Measurements from ENCODE around the gene SMARCC2.

SMARCC2 gene

GRCh38 chr12:56116267-56117081, 72.8 kb downstream of the SMARCC2 start, which contains the start of gene RPL41:
Gene RPL41, plus strand, starts transcription at chr12:56116633.
- no peaks in the 10 kb centered on the region for H3K9me3 ChIP-seq (replicated peaks; ENCODE audit: insufficient read depth, low read length)
- peak within 1 kb of the TSS; percentile 77 for H3K4me3 ChIP-seq (ENCODE audit: low read length)
- H3K4me1 ChIP-seq (ENCODE audit: low read length), result peaks cover 12% of the 10 kb centered on the region
- DNase-seq, result peak; percentile 93
- TF ChIP-seq EZH2phosphoT487 (IDR thresholded peaks at IDR 0.05; ENCODE audit: low read length) (no peak), CTCF (IDR thresholded peaks at IDR 0.05; ENCODE audit: low read length) (no peak), EZH2 (optimal IDR thresholded peaks at IDR 0.05; ENCODE audit: low read depth, low read length) (no peak)
- H3K79me2 ChIP-seq (ENCODE audit: low read length), result peaks cover 32% of the 10 kb centered on the region
- peaks cover 66% of the 10 kb centered on the region for H3F3A ChIP-seq (ENCODE audit: insufficient read depth, low read length)
- H4K20me1 ChIP-seq (ENCODE audit: insufficient read depth, low read length), result no peaks in the 10 kb centered on the region
- peak within 1 kb of the TSS; percentile 90 for H3K9ac ChIP-seq (ENCODE audit: low read length)
- no peaks in the 10 kb centered on the region for H3K27me3 ChIP-seq (replicated peaks; ENCODE audit: insufficient read depth, low read length)
- H3K9me2 ChIP-seq (replicated peaks; ENCODE audit: insufficient read depth, low read length), result no peaks in the 10 kb centered on the region
- peak within 1 kb of the TSS; percentile 74 for H3K4me2 ChIP-seq (ENCODE audit: low read depth, low read length)
- peak within 1 kb of the TSS; percentile 79 for H2AFZ ChIP-seq (ENCODE audit: low read length)
- peaks cover 9% of the 10 kb centered on the region; the same call in 1 of the 2 replicates for H3K36me3 ChIP-seq (replicated peaks; ENCODE audit: insufficient read depth, low read length)
- H3K27ac ChIP-seq (ENCODE audit: low read length), result peak within 1 kb of the TSS; percentile 89

GRCh38 chr12:56115329-56115728, 74.0 kb downstream of the SMARCC2 start:
- Histone ChIP-seq H3K79me2 (ENCODE audit: low read length) (peaks cover 30% of the 10 kb centered on the region), H3K36me3 (replicated peaks; ENCODE audit: insufficient read depth, low read length) (peaks cover 18% of the 10 kb centered on the region; the same call in 1 of the 2 replicates), H3K9me2 (replicated peaks; ENCODE audit: insufficient read depth, low read length) (no peaks in the 10 kb centered on the region), H3K9me3 (replicated peaks; ENCODE audit: insufficient read depth, low read length) (no peaks in the 10 kb centered on the region), H3K27ac (ENCODE audit: low read length) (peak overlapping the region; percentile 89; the same call in 1 of the 2 replicates), H3K9ac (ENCODE audit: low read length) (peak overlapping the region; percentile 90), H3K4me2 (ENCODE audit: low read depth, low read length) (peak overlapping the region; percentile 69), H3K27me3 (replicated peaks; ENCODE audit: insufficient read depth, low read length) (no peaks in the 10 kb centered on the region), H3K4me1 (ENCODE audit: low read length) (peaks cover 12% of the 10 kb centered on the region), H3F3A (ENCODE audit: insufficient read depth, low read length) (peaks cover 66% of the 10 kb centered on the region), H2AFZ (ENCODE audit: low read length) (peak overlapping the region; percentile 79; the same call in 1 of the 2 replicates), H4K20me1 (ENCODE audit: insufficient read depth, low read length) (no peaks in the 10 kb centered on the region), H3K4me3 (ENCODE audit: low read length) (peak overlapping the region; percentile 77)
- DNase-seq, result no peak
- TF ChIP-seq EZH2phosphoT487 (IDR thresholded peaks at IDR 0.05; ENCODE audit: low read length) (no peak), EZH2 (optimal IDR thresholded peaks at IDR 0.05; ENCODE audit: low read depth, low read length) (no peak)

- H4K20me1 ChIP-seq (ENCODE audit: insufficient read depth, low read length), result no peaks in the 10 kb centered on the region
- H3K4me1 ChIP-seq (ENCODE audit: low read length), result peaks cover 3% of the 10 kb centered on the region; the same call in 1 of the 2 replicates
- no peaks in the 10 kb centered on the region for H3K27me3 ChIP-seq (replicated peaks; ENCODE audit: insufficient read depth, low read length)
- peaks cover 17% of the 10 kb centered on the region for H3K79me2 ChIP-seq (ENCODE audit: low read length)
- H2AFZ ChIP-seq (ENCODE audit: low read length), result no peak overlapping the region
- peaks cover 23% of the 10 kb centered on the region; the same call in 1 of the 2 replicates for H3K36me3 ChIP-seq (replicated peaks; ENCODE audit: insufficient read depth, low read length)
- no peak overlapping the region for H3K4me3 ChIP-seq (ENCODE audit: low read length)
- H3K27ac ChIP-seq (ENCODE audit: low read length), result no peak overlapping the region
- no peak overlapping the region for H3K4me2 ChIP-seq (ENCODE audit: low read depth, low read length)
- no peaks in the 10 kb centered on the region for H3K9me2 ChIP-seq (replicated peaks; ENCODE audit: insufficient read depth, low read length)
- H3F3A ChIP-seq (ENCODE audit: insufficient read depth, low read length), result peaks cover 64% of the 10 kb centered on the region
- no peak overlapping the region for H3K9ac ChIP-seq (ENCODE audit: low read length)
- no peak for DNase-seq
- TF ChIP-seq EZH2 (optimal IDR thresholded peaks at IDR 0.05; ENCODE audit: low read depth, low read length), result no peak
- no peak for TF ChIP-seq CTCF (IDR thresholded peaks at IDR 0.05; ENCODE audit: low read length)
- TF ChIP-seq EZH2phosphoT487 (IDR thresholded peaks at IDR 0.05; ENCODE audit: low read length), result no peak
- no peaks in the 10 kb centered on the region for H3K9me3 ChIP-seq (replicated peaks; ENCODE audit: insufficient read depth, low read length)
Observed at GRCh38 chr12:56114084-56114483, 75.2 kb downstream of the SMARCC2 start.

All from MM.1S (cell line).